WERI-Rb-1 (cell line): ENCODE measurements around the gene SMARCD3.

ENCODE experiments used
- DNase-seq: peaks from one replicate; pipeline ENCODE4 v3.0.0-alpha.2; 2020
- H3K27ac ChIP-seq: fragments of 250-450 bp; sonication (Bioruptor Pico); 2 replicates; pipeline ENCODE4 v1.5.1; 2020; ENCODE audit warnings: mild to moderate bottlenecking, moderate library complexity
- H3K27me3 ChIP-seq: fragments of 250-450 bp; sonication (Bioruptor Pico); 2 replicates; pipeline ENCODE4 v1.5.1; 2021; ENCODE audit warnings: mild to moderate bottlenecking, low read depth, moderate library complexity; ENCODE audit not compliant: insufficient read depth, severe bottlenecking
- H3K36me3 ChIP-seq: fragments of 250-450 bp; sonication (Bioruptor Pico); 2 replicates; pipeline ENCODE4 v1.5.1; 2020; ENCODE audit warnings: mild to moderate bottlenecking, moderate library complexity
- H3K4me3 ChIP-seq: 2 replicates; pipeline ENCODE4 v1.5.1; 2011; ENCODE audit warnings: low read depth, mild to moderate bottlenecking, control low read depth, low read length
- H3K9me3 ChIP-seq: fragments of 250-450 bp; sonication (Bioruptor Pico); 2 replicates; pipeline ENCODE4 v1.5.1; 2021; ENCODE audit warnings: mild to moderate bottlenecking, moderate library complexity; ENCODE audit not compliant: severe bottlenecking
- TF ChIP-seq, protein P1 (sequence below): IDR thresholded peaks from 2 replicates; pipeline ENCODE4 v1.5.1; 2011; ENCODE audit warnings: low read depth, mild to moderate bottlenecking, control low read depth, inconsistent platforms, low read length

Gene SMARCD3

DNA sequence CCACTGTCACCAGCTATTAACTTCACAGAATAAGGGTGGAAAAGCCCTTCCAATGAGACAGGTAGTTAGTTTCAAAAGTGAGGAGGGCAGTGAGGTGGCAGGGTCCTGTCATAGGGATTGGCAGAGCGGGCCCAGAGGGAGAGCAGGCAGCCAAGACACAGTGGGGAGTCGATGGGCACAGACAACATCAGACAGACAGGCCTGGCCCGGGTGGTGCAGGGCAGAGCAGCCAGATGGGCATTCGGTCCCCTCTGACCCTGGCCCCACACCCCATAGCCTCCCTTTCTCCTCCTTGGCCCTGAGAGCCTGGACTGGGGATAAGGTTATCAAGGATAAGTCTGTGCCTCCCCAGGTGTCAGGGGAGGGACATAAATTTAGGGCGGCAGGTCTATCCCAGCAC lies 31.4 kb upstream of the SMARCD3 start:
- Histone ChIP-seq H3K36me3 (no peaks in the 10 kb centered on the region), H3K9me3 (no peaks in the 10 kb centered on the region), H3K27ac (no peak overlapping the region), H3K4me3 (no peak overlapping the region), H3K27me3 (no peaks in the 10 kb centered on the region)
- TF ChIP-seq, protein P1, sequence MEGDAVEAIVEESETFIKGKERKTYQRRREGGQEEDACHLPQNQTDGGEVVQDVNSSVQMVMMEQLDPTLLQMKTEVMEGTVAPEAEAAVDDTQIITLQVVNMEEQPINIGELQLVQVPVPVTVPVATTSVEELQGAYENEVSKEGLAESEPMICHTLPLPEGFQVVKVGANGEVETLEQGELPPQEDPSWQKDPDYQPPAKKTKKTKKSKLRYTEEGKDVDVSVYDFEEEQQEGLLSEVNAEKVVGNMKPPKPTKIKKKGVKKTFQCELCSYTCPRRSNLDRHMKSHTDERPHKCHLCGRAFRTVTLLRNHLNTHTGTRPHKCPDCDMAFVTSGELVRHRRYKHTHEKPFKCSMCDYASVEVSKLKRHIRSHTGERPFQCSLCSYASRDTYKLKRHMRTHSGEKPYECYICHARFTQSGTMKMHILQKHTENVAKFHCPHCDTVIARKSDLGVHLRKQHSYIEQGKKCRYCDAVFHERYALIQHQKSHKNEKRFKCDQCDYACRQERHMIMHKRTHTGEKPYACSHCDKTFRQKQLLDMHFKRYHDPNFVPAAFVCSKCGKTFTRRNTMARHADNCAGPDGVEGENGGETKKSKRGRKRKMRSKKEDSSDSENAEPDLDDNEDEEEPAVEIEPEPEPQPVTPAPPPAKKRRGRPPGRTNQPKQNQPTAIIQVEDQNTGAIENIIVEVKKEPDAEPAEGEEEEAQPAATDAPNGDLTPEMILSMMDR: no peak
- no peak for DNase-seq

GRCh38 chr7:151278949-151279348 lies 30.5 kb upstream of the SMARCD3 start:
- TF ChIP-seq, protein P1: no peak
- no peak overlapping the region for H3K4me3 ChIP-seq

DNA sequence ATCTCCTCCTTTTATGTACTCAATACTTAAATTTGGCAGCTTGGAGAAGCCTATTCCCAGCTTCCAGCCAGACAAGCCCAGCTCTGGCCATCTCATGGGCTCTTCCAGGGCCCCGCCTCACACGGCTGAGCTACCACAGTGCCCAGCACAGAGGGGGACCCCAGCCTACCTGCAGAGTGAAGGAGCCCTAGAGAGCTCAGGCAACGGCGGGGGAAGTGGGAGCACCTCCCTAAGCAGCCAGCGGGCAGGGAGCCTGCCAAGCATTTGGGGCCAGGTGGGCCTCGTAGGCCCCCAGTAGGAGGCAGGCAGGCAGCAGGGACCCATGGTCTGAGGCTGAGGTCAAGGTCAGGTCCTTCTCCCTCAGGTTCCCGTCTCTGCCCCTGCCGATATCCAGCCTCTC lies 29.1 kb upstream of the SMARCD3 start:
- H3K27ac ChIP-seq: no peak overlapping the region
- TF ChIP-seq, protein P1: no peak
- no peak for DNase-seq
- no peaks in the 10 kb centered on the region for H3K36me3 ChIP-seq
- H3K4me3 ChIP-seq: no peak overlapping the region
- no peaks in the 10 kb centered on the region for H3K9me3 ChIP-seq
- no peaks in the 10 kb centered on the region for H3K27me3 ChIP-seq

More at GRCh38 chr7:151278949-151279348, 30.5 kb upstream of the SMARCD3 start:
- Histone ChIP-seq H3K9me3 (no peaks in the 10 kb centered on the region), H3K27ac (no peak overlapping the region), H3K27me3 (no peaks in the 10 kb centered on the region), H3K36me3 (no peaks in the 10 kb centered on the region)
- DNase-seq: no peak

DNA sequence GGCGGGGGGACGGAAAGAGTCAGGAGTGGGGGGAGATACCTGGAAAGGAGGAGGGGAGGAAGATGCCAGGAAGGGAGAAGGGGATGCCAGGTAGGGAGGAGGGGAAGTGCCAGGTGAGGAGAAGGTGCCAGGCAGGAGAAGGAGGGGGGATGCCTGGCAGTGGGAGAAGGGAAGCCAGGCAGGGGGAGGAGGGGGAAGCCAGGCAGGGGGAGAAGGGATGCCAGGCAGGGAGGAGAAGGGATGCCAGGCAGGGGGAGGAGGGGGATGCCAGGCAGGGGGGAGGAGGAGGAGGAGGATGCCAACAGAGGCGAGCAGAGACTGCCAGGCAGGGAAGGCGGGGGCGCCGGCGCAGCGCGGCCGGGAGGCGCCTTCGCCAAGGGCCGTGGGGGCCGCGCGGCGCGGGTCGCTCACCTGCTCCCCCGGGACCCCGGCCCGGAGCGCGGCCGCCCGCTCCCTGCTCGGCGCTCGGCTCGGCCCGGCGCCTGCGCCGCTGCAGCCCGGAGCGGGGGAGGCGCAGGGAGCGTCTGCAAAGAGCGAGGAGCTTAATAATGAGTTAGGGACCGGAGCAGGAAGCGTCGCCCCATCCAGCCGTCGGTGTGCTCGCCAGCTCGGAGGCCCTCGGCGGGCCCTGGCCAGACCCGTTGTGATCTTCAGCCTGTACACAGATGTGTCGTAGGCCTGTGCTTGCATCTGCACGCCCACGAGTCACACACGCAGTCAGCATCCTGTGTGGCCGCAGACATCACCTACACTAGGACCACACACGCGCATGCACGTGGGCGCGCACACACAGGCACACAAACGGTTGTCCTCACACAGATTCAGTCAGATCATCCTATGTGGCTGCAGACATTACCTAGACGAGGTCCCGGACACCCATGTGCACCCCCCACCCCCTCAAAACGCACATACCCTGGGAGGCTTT lies 28.4 kb upstream of the SMARCD3 start:
- Histone ChIP-seq H3K4me3 (peak overlapping the region; percentile 16; the same call in 1 of the 2 replicates), H3K27me3 (no peaks in the 10 kb centered on the region), H3K27ac (no peak overlapping the region), H3K36me3 (no peaks in the 10 kb centered on the region), H3K9me3 (no peaks in the 10 kb centered on the region)
- TF ChIP-seq, protein P1: no peak
- DNase-seq: peak; percentile 71

DNA sequence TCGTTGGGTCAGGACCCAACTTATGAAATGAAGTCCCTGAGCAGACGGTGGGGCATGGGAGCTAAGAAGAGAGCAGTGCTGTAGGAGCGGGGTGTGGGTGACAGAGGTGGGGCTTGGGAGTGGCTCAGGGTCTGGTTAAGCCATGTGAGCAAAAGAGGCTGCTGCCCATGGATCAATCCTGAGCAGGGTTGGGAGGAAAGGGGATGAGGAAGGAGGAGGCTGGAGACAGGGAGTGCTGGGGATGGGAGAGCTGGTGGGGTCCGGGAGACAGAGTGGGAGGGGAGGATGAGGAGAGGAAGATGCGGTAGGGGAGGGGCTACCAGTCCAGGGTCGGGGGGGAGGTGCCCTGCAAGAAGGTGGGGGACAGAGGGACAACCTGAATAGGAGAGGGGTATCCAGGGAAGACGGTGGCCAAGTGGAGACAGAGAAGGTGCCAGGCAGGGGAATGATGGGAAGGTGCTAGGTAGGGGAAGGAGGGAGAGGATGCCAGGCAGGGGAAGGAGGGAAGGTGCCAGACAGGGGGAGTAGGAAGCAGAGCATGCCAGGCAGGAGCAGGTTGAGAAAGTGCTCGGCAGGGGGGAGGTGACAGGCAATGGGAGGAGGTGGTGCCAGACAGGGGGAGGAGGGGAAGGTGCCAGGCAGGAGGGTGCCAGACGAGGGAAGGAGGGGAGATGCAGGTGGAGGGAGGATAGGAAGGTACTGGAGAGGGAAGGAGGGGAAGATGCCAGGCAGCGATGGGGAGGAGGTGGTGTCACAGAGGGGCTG lies 27.5 kb upstream of the SMARCD3 start:
- DNase-seq: peak; percentile 34
- H3K36me3 ChIP-seq: no peaks in the 10 kb centered on the region
- no peak overlapping the region for H3K27ac ChIP-seq
- no peak overlapping the region for H3K4me3 ChIP-seq
- no peaks in the 10 kb centered on the region for H3K27me3 ChIP-seq
- TF ChIP-seq, protein P1: no peak
- no peaks in the 10 kb centered on the region for H3K9me3 ChIP-seq
